Epithelial cell of proximal tubule (primary cell): ENCODE data around the gene MAGI3. TPM values are rescaled to one million over a fixed set of nuclear protein-coding genes. Genes with fewer than 3 reads are reported as not detected.

Experiments used
- DNase-seq: peaks from one replicate; pipeline ENCODE4 v3.0.0-alpha.2; 2011; ENCODE audit warnings: low read depth
- H3K4me3 ChIP-seq: 2 replicates; pipeline ENCODE4 v1.5.1; 2011; ENCODE audit warnings: low read depth, mild to moderate bottlenecking, low read length
- CTCF ChIP-seq: conservative IDR thresholded peaks from 2 replicates; pipeline ENCODE4 v1.5.1; 2012; ENCODE audit warnings: low read depth, mild to moderate bottlenecking, low read length
- total RNA-seq: library from RNA; depleted of rRNA; stranded (reverse); fragments of >200 nt; gene quantifications from 2 replicates; pipeline ENCODE4 v1.2.3, GENCODE V29; 2015

The MAGI3 gene
- total RNA-seq, 1 donor from 2014 or later: 7.0 TPM

- TF ChIP-seq CTCF: no peak
- no peak overlapping the region for H3K4me3 ChIP-seq
- DNase-seq: no peak
Measured at GRCh38 chr1:113576271-113576670, 186.0 kb downstream of the MAGI3 start.

GRCh38 chr1:113579256-113580018, 189.1 kb downstream of the MAGI3 start:
- no peak for TF ChIP-seq CTCF
- DNase-seq: no peak
- no peak overlapping the region for H3K4me3 ChIP-seq

- no peak for TF ChIP-seq CTCF
- no peak for DNase-seq
Measured at GRCh38 chr1:113581323-113581722, 191.0 kb downstream of the MAGI3 start.

GRCh38 chr1:113582084-113582483, 191.8 kb downstream of the MAGI3 start:
- no peak for TF ChIP-seq CTCF
- no peak for DNase-seq
- no peak overlapping the region for H3K4me3 ChIP-seq

More at GRCh38 chr1:113581323-113581722, 191.0 kb downstream of the MAGI3 start:
- no peak overlapping the region for H3K4me3 ChIP-seq

GRCh38 chr1:113587475-113587874, 197.2 kb downstream of the MAGI3 start:
- H3K4me3 ChIP-seq: no peak overlapping the region
- no peak for TF ChIP-seq CTCF
- DNase-seq: no peak

GRCh38 chr1:113592230-113592629, 201.9 kb downstream of the MAGI3 start:
- TF ChIP-seq CTCF: no peak
- no peak for DNase-seq
- no peak overlapping the region for H3K4me3 ChIP-seq
